MCF 10A (cell line): ENCODE measurements around the gene TRAF7. TPM values are rescaled to one million over a fixed set of nuclear protein-coding genes. Genes with fewer than 3 reads are reported as not detected.
A peak's percentile ranks its signal among the peaks of the same experiment; 100 is the strongest.
"Not testable (repeated sequence)": the region's sequence is repeated elsewhere in the genome, so short reads cannot be mapped to it uniquely, and the experiment has no call there.

Source experiments
- BruUV-seq: library from RNA; stranded (reverse); fragments of 400-500 nt; replicated peaks from 2 replicates; lab custom pipeline; 2021; lab: Mats Ljungman, UMichigan
- CTCF ChIA-PET: fragments of 300-600 bp; sonication (Branson Sonifier 250); formaldehyde crosslinking; extraction: SDS; loops from one replicate; lab custom pipeline; 2021; ENCODE audit warnings: antibody characterized with exemption, inconsistent platforms; lab: Yijun Ruan, JAX
- POLR2A ChIA-PET: fragments of 300-600, 350-650 bp; sonication (Branson Sonifier 250); formaldehyde crosslinking; extraction: SDS; loops from one replicate; lab custom pipeline; 2020; ENCODE audit warnings: antibody characterized with exemption, inconsistent platforms; lab: Yijun Ruan, JAX
- DNase-seq: peaks from one replicate; pipeline ENCODE4 v3.0.0-alpha.2; 2018; ENCODE audit not compliant: unreplicated experiment
- H3K27ac Mint-ChIP-seq: one replicate; pipeline ENCODE4 v1.8.0; 2022; ENCODE audit warnings: mild to moderate bottlenecking, low read depth, mixed read lengths; ENCODE audit not compliant: unreplicated experiment
- H3K27me3 Mint-ChIP-seq: one replicate; pipeline ENCODE4 v1.8.0; 2022; ENCODE audit warnings: mixed read lengths; ENCODE audit not compliant: insufficient read depth, unreplicated experiment
- H3K36me3 Mint-ChIP-seq: one replicate; pipeline ENCODE4 v1.8.0; 2022; ENCODE audit warnings: mild to moderate bottlenecking, moderate library complexity, mixed read lengths; ENCODE audit not compliant: insufficient read depth, unreplicated experiment
- H3K4me1 Mint-ChIP-seq: one replicate; pipeline ENCODE4 v1.8.0; 2022; ENCODE audit warnings: mixed read lengths; ENCODE audit not compliant: insufficient read depth, unreplicated experiment
- H3K4me3 Mint-ChIP-seq: one replicate; pipeline ENCODE4 v1.8.0; 2022; ENCODE audit warnings: mild to moderate bottlenecking, moderate library complexity, mixed read lengths; ENCODE audit not compliant: unreplicated experiment
- H3K9me3 Mint-ChIP-seq: one replicate; pipeline ENCODE4 v1.8.0; 2022; ENCODE audit warnings: mixed read lengths; ENCODE audit not compliant: unreplicated experiment
- intact Hi-C: fragments of 100-400 bp; cut with micrococcal nuclease; formaldehyde crosslinking; loops from 2 replicates; pipeline ENCODE4 v1.14.1; 2022
- total RNA-seq: library from RNA; stranded (reverse); gene quantifications from 2 replicates; pipeline ENCODE4 v1.2.3, GENCODE V29; 2022
- TF ChIP-seq, protein P1 (sequence below): fragments of 200-600 bp; IDR thresholded peaks from one replicate; pipeline ENCODE4 v1.8.0; 2022; ENCODE audit warnings: antibody characterized with exemption, mild to moderate bottlenecking; ENCODE audit not compliant: unreplicated experiment

The TRAF7 gene
- total RNA-seq, 1 experiment from 2014 or later = 98.6 TPM

DNA sequence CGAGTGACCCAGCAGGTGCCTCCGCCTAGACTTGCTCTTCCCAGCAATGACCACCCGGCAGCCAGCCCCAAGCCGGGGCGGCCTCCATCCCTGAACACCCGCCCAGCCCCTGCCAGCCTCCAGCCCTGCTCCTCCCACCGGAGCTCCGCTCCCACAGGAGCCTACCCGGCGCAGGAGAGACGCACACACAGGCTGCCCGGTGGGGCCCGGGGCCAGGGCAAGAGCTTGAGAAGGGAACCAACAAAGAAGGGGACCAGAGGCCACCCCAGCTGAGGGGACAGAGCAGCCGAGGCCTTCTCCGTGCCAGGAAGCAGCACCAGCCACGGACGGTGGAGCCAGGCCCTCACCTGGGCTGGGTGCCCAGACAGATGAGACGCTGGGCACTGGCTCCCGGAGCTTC, 33.7 kb upstream of the TRAF7 start:
- peaks cover 7% of the 10 kb centered on the region for H3K36me3 Mint-ChIP-seq
- DNase-seq = no peak
- TF ChIP-seq, protein P1, sequence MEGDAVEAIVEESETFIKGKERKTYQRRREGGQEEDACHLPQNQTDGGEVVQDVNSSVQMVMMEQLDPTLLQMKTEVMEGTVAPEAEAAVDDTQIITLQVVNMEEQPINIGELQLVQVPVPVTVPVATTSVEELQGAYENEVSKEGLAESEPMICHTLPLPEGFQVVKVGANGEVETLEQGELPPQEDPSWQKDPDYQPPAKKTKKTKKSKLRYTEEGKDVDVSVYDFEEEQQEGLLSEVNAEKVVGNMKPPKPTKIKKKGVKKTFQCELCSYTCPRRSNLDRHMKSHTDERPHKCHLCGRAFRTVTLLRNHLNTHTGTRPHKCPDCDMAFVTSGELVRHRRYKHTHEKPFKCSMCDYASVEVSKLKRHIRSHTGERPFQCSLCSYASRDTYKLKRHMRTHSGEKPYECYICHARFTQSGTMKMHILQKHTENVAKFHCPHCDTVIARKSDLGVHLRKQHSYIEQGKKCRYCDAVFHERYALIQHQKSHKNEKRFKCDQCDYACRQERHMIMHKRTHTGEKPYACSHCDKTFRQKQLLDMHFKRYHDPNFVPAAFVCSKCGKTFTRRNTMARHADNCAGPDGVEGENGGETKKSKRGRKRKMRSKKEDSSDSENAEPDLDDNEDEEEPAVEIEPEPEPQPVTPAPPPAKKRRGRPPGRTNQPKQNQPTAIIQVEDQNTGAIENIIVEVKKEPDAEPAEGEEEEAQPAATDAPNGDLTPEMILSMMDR = no peak
- peak overlapping the region; percentile 47 for H3K4me3 Mint-ChIP-seq
- intact Hi-C loops = loop anchor here (1.0 kb wide), 1 partner anchor 18 kb away; no protein-coding TSS in a partner anchor
- H3K27me3 Mint-ChIP-seq = no peaks in the 10 kb centered on the region
- H3K27ac Mint-ChIP-seq = no peak overlapping the region
- CTCF ChIA-PET = interaction anchor here (0.6 to 4.1 kb wide), 17 partner anchors 15 to 180 kb away, joined by 3 to 41 read pairs (median 4); partner anchors contain the start of gene PGP
- BruUV-seq = no TSS peak
- H3K4me1 Mint-ChIP-seq = peaks cover 20% of the 10 kb centered on the region
- no peaks in the 10 kb centered on the region for H3K9me3 Mint-ChIP-seq
- POLR2A ChIA-PET = interaction anchor here (0.6 to 2.3 kb wide), 7 partner anchors 18 to 90 kb away, joined by 3 to 13 read pairs (median 4); partner anchors contain the start of gene TRAF7

DNA sequence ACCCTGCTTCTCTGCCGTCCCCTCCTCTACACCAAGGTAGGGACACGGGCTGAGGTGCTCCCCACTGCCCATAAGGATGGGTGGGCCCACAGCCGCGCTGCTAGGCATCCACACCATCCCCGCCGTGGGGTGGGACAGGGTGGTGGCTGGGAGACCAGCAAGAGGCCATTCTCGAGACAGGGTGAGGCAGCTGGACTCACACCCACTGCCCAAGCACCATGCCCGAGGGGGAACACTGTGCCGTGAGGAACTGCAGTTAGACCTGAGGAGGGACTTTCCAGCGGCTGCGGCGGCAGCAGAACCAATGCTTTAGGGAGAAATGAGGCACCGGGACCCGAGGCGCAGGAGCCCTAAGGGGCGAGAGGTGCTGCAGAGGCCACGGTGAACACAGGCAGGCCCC, 33.2 kb upstream of the TRAF7 start:
- Mint-ChIP-seq H3K4me3 (no peak overlapping the region), H3K4me1 (peaks cover 26% of the 10 kb centered on the region), H3K27me3 (no peaks in the 10 kb centered on the region), H3K9me3 (no peaks in the 10 kb centered on the region), H3K36me3 (peaks cover 7% of the 10 kb centered on the region), H3K27ac (no peak overlapping the region)
- TF ChIP-seq, protein P1 = no peak
- intact Hi-C loops = no loop called here
- DNase-seq = no peak
- CTCF ChIA-PET = interaction anchor here (0.6 to 4.1 kb wide), 9 partner anchors 18 to 181 kb away, joined by 3 to 41 read pairs (median 4); no protein-coding TSS in a partner anchor
- BruUV-seq = no TSS peak
- POLR2A ChIA-PET = interaction anchor here (0.6 to 2.3 kb wide), 5 partner anchors 18 to 90 kb away, joined by 3 to 13 read pairs (median 6); partner anchors contain the start of gene TRAF7

DNA sequence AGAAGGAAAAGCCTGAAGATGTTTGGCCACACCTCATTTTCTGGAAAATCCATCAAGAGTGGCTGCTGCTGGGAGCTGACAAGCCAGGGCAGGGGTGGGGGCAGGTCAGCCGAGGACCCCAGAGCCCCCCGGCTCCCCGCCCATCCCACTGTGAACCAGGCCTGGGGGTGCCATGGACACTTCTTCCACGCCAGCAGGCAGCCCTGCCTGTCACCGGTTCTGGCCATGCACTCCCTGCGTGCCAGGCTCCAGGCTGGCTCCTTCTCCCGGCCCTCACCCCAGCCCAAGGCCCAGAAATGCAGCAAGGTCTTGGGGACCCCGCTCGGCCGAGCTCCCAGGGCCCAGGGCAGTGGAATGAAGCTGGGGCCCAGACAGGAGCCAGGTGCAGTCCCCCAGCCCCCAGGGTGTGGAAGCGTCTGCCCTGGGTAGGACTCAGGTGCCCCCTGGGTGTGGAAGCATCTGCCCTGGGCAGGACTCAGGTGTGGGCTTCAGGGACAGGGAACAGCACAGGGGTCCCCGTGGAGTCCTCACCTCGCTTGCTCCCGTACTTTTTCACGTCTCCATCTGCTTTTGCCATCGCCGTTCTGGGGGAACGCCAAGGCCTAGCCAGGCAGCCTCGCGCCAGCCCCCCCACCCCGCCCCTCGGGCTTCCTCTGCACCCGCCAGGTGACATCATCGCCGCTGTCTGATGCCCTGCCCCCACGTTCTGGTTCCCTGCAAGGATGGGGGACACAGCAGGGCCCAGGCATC, 32.5 kb upstream of the TRAF7 start:
- H3K27ac Mint-ChIP-seq, H3K4me3 Mint-ChIP-seq, H3K9me3 Mint-ChIP-seq, DNase-seq, intact Hi-C loops, H3K27me3 Mint-ChIP-seq, BruUV-seq, H3K36me3 Mint-ChIP-seq: not testable (repeated sequence)
- peaks cover 26% of the 10 kb centered on the region for H3K4me1 Mint-ChIP-seq
- POLR2A ChIA-PET = interaction anchor here (2.3 kb wide), 1 partner anchor 17 kb away, joined by 13 read pairs; no protein-coding TSS in a partner anchor
- CTCF ChIA-PET = interaction anchor here (1.7 to 4.1 kb wide), 2 partner anchors 18 to 28 kb away, joined by 3 to 41 read pairs; no protein-coding TSS in a partner anchor

DNA sequence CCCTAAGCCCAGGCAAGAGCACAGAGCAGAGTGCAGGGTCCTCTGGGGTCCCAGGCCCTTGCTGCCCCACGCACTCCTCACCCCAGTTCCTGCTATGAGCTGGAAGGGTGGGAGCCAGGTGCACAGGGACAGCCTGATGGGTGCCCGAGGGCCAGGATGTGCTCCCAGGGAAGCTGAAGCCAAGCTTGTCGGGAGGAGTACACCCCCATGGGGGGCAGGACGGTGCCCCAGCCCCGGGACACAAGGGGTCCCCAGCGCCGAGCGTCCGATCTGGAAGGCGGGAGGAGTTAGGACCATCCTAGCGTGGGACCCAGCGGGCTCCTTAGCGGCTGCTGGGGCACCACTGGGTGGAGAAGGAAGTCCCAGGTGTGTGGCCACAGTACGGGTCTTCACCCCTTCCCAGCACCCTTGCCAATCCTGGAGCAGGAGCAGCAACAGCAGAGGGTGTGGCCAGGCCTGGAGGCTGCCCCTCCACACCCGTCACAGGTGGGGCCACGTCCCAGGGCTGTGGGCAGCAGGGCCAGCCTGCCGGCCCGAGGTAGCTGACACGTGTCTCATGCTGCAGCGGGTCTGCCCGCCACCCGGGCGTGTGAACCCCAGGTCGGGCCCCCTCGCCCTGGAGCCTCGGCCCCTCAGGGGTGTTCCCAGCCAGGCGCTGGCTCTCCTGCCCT, 31.7 kb upstream of the TRAF7 start:
- Mint-ChIP-seq H3K4me1 (peaks cover 31% of the 10 kb centered on the region), H3K4me3 (peak overlapping the region; percentile 60), H3K27ac (peak overlapping the region; percentile 79)
- H3K36me3 Mint-ChIP-seq, H3K9me3 Mint-ChIP-seq, H3K27me3 Mint-ChIP-seq, BruUV-seq, intact Hi-C loops: not testable (repeated sequence)
- DNase-seq = peak; percentile 63
- ChIA-PET CTCF (interaction anchor here (0.6 to 4.1 kb wide), 3 partner anchors 17 to 244 kb away, joined by 3 to 41 read pairs (median 3); no protein-coding TSS in a partner anchor), POLR2A (interaction anchor here (1.1 to 3.2 kb wide), 3 partner anchors 30 to 116 kb away, joined by 5 to 12 read pairs (median 7); partner anchors contain the start of gene TRAF7)

DNA sequence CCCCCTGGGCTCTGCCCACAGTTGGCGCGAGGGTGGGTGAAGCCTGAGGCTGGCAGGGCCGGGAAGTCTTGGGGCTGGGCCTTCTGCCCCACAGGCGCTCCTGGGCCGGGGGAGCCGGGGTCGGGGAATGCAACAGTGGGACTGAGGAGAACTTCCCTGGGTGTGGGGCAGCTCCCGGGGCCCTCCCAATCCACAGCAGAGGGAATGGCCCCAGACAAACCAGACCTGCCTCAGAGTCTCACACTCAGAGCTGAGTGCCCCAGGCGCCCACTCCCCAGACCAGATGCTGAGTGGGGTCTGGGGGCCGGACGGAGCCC, 31.2 kb upstream of the TRAF7 start:
- H3K36me3 Mint-ChIP-seq, H3K27me3 Mint-ChIP-seq, H3K9me3 Mint-ChIP-seq, intact Hi-C loops, BruUV-seq: not testable (repeated sequence)
- Mint-ChIP-seq H3K4me3 (peak overlapping the region; percentile 60), H3K27ac (peak overlapping the region; percentile 79), H3K4me1 (peaks cover 31% of the 10 kb centered on the region)
- DNase-seq = peak; percentile 32
- CTCF ChIA-PET = interaction anchor here (0.7 to 1.0 kb wide), 2 partner anchors 16 to 112 kb away, joined by 3 read pairs; no protein-coding TSS in a partner anchor
- POLR2A ChIA-PET = interaction anchor here (1.1 to 3.2 kb wide), 3 partner anchors 30 to 116 kb away, joined by 5 to 12 read pairs (median 7); partner anchors contain the start of gene TRAF7

DNA sequence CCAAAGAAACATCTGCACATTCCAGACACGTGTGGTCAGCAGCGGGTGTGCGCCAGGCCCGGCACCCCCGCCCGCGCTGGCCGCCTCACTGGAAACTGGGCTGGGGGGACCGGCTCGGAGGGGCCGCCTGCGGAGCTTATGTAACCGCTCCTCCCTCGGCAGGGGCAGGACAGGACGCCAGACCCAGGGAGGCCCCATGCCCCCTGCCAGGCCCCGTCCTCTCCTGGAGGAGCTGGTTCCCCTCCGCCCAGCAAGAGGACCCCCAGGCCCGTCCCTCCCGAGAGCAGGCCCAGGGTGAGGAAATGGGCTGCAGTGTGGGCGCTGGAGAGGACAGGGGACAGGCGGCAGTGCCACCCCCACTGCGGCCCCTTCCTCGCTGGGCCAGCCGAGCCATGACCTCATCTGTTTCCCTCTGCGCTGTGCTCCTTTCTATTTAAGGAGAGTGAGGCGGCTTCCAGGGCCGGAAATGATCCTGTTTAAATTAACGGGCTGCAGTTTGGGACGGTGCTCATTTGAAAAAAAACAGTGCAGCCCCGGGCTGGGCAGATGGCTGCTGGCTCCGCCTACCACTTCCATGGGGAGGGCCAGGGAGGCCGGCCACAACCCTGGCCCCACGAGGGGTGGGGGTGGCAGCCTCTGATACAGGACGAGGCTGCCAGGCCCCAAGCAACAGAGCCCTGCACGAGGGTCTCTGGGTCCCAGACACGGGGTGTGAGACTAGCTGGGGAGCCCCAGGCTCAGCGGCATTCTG, 30.7 kb upstream of the TRAF7 start:
- H3K9me3 Mint-ChIP-seq, H3K27me3 Mint-ChIP-seq, H3K36me3 Mint-ChIP-seq, intact Hi-C loops: not testable (repeated sequence)
- ChIA-PET CTCF (interaction anchor here (0.6 to 1.0 kb wide), 4 partner anchors 15 to 113 kb away, joined by 3 read pairs; no protein-coding TSS in a partner anchor), POLR2A (interaction anchor here (1.1 to 3.2 kb wide), 3 partner anchors 29 to 117 kb away, joined by 5 to 12 read pairs (median 7); partner anchors contain the start of gene TRAF7)
- peak overlapping the region; percentile 79 for H3K27ac Mint-ChIP-seq
- H3K4me3 Mint-ChIP-seq = peak overlapping the region; percentile 60
- BruUV-seq = TSS peak; percentile 82
- peaks cover 31% of the 10 kb centered on the region for H3K4me1 Mint-ChIP-seq
- peak; percentile 75 for DNase-seq
